Measurements from ENCODE around the gene WDR5. TPM values are rescaled to one million over a fixed set of nuclear protein-coding genes. Genes with fewer than 3 reads are reported as not detected.
"Not testable (repeated sequence)": the region's sequence is repeated elsewhere in the genome, so short reads cannot be mapped to it uniquely, and the experiment has no call there.

Gene WDR5
- total and polyA plus RNA-seq, 7 donors: 10.8 to 33.6 (median 15.0) TPM

DNA sequence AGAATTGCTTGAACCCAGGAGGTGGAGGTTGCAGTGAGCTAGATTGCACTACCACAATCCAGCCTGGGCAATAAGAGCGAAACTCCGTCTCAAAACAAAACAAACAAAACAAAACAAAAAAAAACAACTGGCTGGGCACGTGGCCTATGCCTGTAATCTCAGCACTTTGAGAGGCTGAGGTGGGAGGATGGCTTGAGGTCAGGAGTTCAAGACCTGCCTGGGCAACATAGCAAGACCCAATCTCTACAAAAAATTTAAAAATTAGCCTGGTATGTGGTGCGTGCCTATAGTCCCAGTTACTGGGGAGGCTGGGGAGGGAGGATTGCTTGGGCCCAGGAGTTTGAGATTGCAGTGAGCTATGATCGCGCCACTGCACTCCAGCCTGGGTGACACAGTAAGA, 23.3 kb upstream of the WDR5 start:
- no peak for TF ChIP-seq EP300 (IDR thresholded peaks at IDR 0.05)
- TF ChIP-seq POLR2A (IDR thresholded peaks at IDR 0.05): no peak
- TF ChIP-seq, protein P1, sequence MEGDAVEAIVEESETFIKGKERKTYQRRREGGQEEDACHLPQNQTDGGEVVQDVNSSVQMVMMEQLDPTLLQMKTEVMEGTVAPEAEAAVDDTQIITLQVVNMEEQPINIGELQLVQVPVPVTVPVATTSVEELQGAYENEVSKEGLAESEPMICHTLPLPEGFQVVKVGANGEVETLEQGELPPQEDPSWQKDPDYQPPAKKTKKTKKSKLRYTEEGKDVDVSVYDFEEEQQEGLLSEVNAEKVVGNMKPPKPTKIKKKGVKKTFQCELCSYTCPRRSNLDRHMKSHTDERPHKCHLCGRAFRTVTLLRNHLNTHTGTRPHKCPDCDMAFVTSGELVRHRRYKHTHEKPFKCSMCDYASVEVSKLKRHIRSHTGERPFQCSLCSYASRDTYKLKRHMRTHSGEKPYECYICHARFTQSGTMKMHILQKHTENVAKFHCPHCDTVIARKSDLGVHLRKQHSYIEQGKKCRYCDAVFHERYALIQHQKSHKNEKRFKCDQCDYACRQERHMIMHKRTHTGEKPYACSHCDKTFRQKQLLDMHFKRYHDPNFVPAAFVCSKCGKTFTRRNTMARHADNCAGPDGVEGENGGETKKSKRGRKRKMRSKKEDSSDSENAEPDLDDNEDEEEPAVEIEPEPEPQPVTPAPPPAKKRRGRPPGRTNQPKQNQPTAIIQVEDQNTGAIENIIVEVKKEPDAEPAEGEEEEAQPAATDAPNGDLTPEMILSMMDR (IDR thresholded peaks at IDR 0.05): no peak
- no peak for TF ChIP-seq POLR2AphosphoS5 (IDR thresholded peaks at IDR 0.05)
- intact Hi-C loops (cut with DNase I): no loop called here
- no peak overlapping the region for H3K27ac ChIP-seq
- no peaks in the 10 kb centered on the region for H3K9me3 ChIP-seq
- no peaks in the 10 kb centered on the region for H3K27me3 ChIP-seq
- H3K4me3 ChIP-seq: no peak overlapping the region
- no peak for DNase-seq
- no peaks in the 10 kb centered on the region for H3K4me1 ChIP-seq
- H3K36me3 ChIP-seq: no peaks in the 10 kb centered on the region
- 73 to 89% methylated on average over 6 of the region's 6 CpGs for WGBS, 2 donors

DNA sequence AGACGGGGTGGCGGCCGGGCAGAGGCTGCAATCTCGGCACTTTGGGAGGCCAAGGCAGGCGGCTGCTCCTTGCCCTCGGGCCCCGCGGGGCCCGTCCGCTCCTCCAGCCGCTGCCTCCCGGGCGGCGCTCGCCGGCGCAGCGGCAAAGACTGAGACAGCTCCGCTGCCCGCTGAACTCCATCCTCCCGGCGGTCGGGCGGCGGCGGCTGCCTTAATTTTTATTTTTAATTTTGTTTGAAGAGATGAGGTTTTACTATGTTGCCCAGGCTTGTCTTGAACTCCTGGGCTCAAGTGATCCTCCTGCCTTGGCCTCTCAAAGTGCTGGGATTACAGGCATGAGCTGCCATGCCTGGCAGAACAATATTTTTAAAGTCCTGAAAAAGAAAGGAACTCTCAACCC, 16.9 kb upstream of the WDR5 start:
- H3K4me3 ChIP-seq; H3K9me3 ChIP-seq; intact Hi-C loops (cut with DNase I); H3K36me3 ChIP-seq; DNase-seq; H3K27me3 ChIP-seq; H3K4me1 ChIP-seq; H3K27ac ChIP-seq: not testable (repeated sequence)
- WGBS, 2 donors: 96 to 97% methylated on average over 12 to 18 of the region's 26 CpGs

DNA sequence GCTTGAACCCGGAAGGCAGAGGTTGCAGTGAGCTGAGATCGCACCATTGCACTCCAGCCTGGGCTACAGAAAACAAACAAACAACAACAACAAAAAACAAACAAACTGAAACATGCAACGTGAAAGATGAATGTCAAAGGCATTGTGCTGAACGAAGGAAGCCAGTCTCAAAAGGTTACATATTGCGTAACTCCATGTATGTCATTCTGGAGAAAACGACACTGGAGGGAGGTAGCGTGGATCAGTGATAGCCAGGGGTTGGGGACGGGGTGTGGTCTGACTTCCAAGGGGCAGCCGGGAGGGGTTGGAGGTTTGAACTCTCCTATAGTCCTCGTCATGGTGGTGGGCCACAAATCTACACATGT, 12.1 kb upstream of the WDR5 start:
- WGBS, 2 donors: 50 to 74% methylated on average over 10 of the region's 10 CpGs
- intact Hi-C loops (cut with DNase I): no loop called here

DNA sequence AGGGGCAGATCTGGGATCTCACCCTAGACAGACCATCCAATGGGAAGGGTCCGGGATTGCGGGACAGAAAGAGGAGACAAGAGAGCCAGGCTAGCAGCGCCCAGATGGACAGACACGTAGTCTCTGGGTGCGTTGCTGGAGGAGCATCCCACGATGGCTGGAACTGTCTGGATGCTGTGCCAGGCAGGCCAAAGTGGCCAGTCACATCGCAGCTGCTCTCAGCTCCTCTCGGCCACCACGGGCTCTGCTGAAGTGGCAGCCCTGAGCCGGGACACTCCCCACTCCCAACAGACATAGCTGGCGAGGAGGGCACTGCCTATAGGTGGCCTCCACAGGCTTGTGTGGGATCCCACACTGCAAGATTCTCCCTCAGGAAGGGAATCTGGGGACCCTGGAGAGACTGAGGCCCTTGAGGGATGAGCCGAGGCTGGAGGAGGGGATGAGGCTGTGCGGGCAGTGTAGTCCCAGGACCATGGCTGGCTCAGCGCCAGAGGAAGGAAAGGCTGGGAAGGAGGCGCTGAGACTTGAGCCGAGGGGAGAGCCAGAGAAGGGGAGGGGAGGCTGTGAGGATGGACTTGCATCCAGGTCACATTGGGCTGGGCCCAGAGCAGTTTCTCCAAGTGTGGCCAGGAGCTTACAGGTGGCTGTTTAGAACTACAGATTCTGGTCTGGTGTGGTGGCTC, 10.3 kb upstream of the WDR5 start:
- WGBS, 2 donors: 61 to 78% methylated on average over 16 of the region's 16 CpGs

More for the DNA sequence above, 12.1 kb upstream of the WDR5 start:
- H3K27ac ChIP-seq: no peak overlapping the region
- TF ChIP-seq POLR2A (IDR thresholded peaks at IDR 0.05) (no peak), EP300 (IDR thresholded peaks at IDR 0.05) (no peak), POLR2AphosphoS5 (IDR thresholded peaks at IDR 0.05) (no peak)
- TF ChIP-seq, protein P1 (IDR thresholded peaks at IDR 0.05): no peak
- no peaks in the 10 kb centered on the region for H3K27me3 ChIP-seq
- no peak overlapping the region for H3K4me3 ChIP-seq
- no peaks in the 10 kb centered on the region for H3K4me1 ChIP-seq
- H3K9me3 ChIP-seq: no peaks in the 10 kb centered on the region
- DNase-seq: no peak
- H3K36me3 ChIP-seq: no peaks in the 10 kb centered on the region

DNA sequence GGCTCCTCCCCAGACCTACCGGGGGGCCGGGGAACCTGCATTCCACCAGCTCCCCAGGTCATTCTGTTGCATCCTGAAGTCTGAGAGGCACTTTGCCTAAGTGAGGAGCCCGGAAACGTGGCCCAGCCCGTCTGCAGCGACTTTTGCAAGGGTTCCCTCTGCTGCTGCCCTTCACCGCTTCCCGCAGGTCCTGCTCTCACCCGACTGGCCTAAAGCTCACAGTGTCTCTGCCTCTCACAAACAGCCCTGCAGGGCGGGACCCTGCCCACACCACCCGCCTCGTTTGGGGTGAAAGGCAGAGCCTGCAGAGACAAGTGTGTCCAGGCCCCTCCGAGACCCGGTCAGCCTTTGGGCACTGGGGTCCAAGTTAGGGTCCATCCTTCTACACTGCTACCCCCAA, 9.5 kb upstream of the WDR5 start:
- Histone ChIP-seq H3K36me3 (no peaks in the 10 kb centered on the region), H3K27ac (no peak overlapping the region), H3K27me3 (no peaks in the 10 kb centered on the region), H3K9me3 (no peaks in the 10 kb centered on the region), H3K4me3 (no peak overlapping the region), H3K4me1 (peaks cover 0 to 10% (median 9%) of the 10 kb centered on the region in 4 donors)
- no peak for DNase-seq
- TF ChIP-seq POLR2A (IDR thresholded peaks at IDR 0.05): no peak
- 73 to 82% methylated on average over 14 of the region's 14 CpGs for WGBS, 2 donors
- intact Hi-C loops (cut with DNase I): no loop called here

More for the DNA sequence above, 10.3 kb upstream of the WDR5 start:
- no peak for DNase-seq
- H3K4me1 ChIP-seq: peaks cover 0 to 2% (median under 1%) of the 10 kb centered on the region in 4 donors
- no peaks in the 10 kb centered on the region for H3K27me3 ChIP-seq
- H3K4me3 ChIP-seq: no peak overlapping the region
- no peaks in the 10 kb centered on the region for H3K36me3 ChIP-seq
- no peak overlapping the region for H3K27ac ChIP-seq
- no peak for TF ChIP-seq EP300 (IDR thresholded peaks at IDR 0.05)
- TF ChIP-seq POLR2A (IDR thresholded peaks at IDR 0.05): no peak
- TF ChIP-seq, protein P1 (IDR thresholded peaks at IDR 0.05): no peak
- no peak for TF ChIP-seq POLR2AphosphoS5 (IDR thresholded peaks at IDR 0.05)
- intact Hi-C loops (cut with DNase I): no loop called here
- H3K9me3 ChIP-seq: no peaks in the 10 kb centered on the region

DNA sequence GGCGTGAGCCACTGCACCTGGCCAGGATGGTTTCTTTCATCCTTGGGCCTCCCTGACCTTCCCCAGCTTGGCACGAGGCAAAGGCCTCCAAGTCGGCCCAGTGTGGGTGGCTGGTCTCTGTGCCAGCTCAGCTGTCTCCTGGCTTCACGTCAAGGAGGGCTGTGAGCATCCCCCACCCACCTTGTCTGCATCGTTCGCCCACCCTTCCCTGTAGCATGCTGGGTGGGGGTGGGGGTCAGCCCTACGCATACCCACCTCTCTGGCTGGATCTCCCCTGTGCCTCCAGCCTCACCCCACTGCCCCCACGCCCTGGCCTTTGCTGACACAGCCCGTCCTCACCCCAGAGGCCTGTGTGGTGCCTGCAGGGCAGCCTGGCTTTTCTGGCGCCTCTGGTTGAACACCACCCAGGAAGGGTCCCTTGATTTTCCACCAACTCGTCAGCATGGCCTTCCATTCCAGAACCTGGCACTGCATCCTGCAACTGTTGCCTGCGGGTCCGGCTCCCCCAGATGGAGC, 8.8 kb upstream of the WDR5 start:
- Histone ChIP-seq H3K4me1 (peaks cover 0 to 13% (median 11%) of the 10 kb centered on the region in 4 donors), H3K27me3 (no peaks in the 10 kb centered on the region), H3K4me3 (no peak overlapping the region), H3K9me3 (no peaks in the 10 kb centered on the region), H3K36me3 (no peaks in the 10 kb centered on the region), H3K27ac (no peak overlapping the region)
- 87% methylated on average over 13 of the region's 13 CpGs for WGBS, 2 donors
- TF ChIP-seq EP300 (IDR thresholded peaks at IDR 0.05): no peak
- TF ChIP-seq POLR2AphosphoS5 (IDR thresholded peaks at IDR 0.05): no peak
- no peak for TF ChIP-seq POLR2A (IDR thresholded peaks at IDR 0.05)
- TF ChIP-seq, protein P1 (IDR thresholded peaks at IDR 0.05): no peak
- intact Hi-C loops (cut with DNase I): no loop called here
- DNase-seq: no peak
